HG02970 (cell line): Measurements from ENCODE around the gene LSM5.

Experiments
- ATAC-seq: cut with Tn5 transposase; IDR thresholded peaks from one replicate; pipeline ENCODE4 v1.9.1; 2021; ENCODE audit warnings: mild to moderate bottlenecking, moderate library complexity, moderate number of reproducible peaks; ENCODE audit not compliant: unreplicated experiment, low FRiP score

The LSM5 gene

GRCh38 chr7:32490127-32490796 is at the start of gene LSM5:
Gene LSM5, minus strand, starts transcription at chr7:32490380. Its CDS starts 15 bp downstream, at chr7:32490365.
- ATAC-seq, result peak; percentile 85

DNA sequence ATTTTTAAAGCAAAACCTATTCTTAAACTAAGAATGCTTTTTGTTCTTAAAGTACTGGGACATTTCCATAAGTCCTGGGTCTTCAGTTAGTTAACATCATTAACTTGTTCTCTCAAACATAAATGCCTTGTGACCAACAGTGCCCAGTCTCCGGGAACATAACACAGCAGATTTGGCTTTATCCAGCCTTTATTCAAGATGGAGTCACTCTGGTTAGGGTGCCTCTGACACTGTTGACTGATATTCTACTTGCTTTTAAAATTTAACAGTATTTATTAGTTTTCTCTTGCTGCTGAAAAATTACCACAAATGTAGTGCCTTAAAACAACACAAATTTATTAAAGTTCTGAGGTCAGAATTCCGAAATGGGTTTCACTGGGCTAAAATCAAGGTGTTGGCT is 49.2 kb upstream of the LSM5 start:
- ATAC-seq, result no peak

GRCh38 chr7:32537760-32538159 is 47.6 kb upstream of the LSM5 start:
- ATAC-seq, result no peak

DNA sequence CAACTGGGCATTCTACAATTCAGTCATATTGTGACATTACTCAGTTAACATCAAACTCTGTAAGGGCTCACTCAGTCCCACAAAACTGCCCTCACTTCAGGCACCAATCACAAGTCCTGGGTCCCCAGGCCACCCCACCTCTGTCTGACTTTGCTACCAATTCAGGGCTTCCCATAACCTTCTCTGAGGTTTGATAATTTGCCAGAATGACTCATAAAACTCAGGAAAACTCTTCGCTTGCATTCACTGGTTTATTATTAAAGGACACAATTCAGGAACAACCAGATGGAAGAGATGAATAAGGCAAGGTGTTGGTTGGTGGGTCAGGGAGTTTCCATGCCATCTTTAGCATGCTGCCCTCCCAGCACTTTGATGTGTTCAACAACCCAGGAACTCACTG is 46.4 kb upstream of the LSM5 start:
- no peak for ATAC-seq

GRCh38 chr7:32536016-32536415 is 45.8 kb upstream of the LSM5 start:
- ATAC-seq, result no peak

DNA sequence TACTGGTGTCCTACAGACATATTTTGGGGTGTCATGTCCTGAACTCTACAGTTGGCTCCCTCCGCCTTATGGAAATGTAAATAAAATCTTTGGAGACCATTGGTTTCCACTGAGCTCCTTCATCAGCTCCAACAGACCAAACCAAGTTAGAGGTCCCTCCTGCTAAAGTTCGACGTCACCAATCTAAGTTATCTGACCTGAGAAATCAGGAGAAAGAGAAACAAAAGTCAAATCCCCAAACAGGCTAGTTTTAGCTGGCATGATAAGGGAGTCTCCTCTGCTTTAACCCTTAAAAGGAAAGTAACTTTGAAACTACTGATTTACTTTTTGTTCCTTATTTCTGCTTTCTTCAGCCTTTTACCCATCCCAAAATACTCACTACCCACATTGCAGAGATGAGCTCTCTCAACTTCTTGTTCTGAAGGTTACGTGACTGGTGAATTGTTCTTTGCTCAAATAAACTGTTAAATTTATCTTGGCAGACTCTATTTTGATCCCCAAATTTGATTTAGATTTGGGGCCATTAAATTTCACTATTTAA is 45.1 kb upstream of the LSM5 start:
- no peak for ATAC-seq

- ATAC-seq, result no peak
Observed at GRCh38 chr7:32533276-32534029, 43.3 kb upstream of the LSM5 start.

GRCh38 chr7:32532716-32533115 is 42.5 kb upstream of the LSM5 start:
- no peak for ATAC-seq

GRCh38 chr7:32532086-32532485 is 41.9 kb upstream of the LSM5 start:
- no peak for ATAC-seq

DNA sequence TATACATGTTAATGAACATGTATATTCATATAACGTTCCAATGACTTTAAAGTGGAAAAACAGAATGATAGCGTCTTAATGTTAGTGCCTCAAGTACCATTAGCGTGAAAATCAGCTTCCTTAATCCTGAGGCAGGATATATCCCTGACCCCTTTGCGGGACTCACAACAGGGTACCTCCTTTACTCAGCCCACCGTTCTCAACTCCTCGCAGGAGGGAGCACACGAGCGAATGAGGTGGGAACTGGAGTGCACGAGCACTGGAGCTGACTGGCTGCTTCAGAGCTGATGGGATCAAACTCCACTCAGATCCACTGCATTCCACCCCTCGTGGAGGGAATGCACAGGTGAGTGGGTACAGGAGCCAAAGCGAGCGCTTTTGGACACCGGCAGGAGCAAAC is 41.2 kb upstream of the LSM5 start:
- ATAC-seq, result no peak

GRCh38 chr7:32525839-32526238 is 35.7 kb upstream of the LSM5 start:
- no peak for ATAC-seq

DNA sequence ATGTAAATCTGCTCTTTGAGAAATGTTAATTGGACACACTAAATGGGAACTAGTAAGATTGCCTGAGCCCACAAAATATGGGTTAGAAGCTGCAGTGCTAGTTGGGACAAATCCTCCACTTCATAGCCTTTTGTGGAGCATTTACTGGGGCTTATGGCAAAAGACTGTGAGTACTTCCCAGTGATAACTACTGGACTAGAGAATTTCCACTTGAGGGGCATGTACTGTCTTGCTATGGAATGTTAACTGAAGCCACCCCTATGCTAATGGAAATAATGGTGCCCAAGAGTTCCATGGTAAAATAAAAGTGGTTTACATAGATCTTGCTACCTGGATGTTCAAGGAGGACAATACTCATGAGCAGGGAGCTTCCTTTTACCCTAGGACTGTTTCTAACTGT is 34.5 kb upstream of the LSM5 start:
- ATAC-seq, result no peak

DNA sequence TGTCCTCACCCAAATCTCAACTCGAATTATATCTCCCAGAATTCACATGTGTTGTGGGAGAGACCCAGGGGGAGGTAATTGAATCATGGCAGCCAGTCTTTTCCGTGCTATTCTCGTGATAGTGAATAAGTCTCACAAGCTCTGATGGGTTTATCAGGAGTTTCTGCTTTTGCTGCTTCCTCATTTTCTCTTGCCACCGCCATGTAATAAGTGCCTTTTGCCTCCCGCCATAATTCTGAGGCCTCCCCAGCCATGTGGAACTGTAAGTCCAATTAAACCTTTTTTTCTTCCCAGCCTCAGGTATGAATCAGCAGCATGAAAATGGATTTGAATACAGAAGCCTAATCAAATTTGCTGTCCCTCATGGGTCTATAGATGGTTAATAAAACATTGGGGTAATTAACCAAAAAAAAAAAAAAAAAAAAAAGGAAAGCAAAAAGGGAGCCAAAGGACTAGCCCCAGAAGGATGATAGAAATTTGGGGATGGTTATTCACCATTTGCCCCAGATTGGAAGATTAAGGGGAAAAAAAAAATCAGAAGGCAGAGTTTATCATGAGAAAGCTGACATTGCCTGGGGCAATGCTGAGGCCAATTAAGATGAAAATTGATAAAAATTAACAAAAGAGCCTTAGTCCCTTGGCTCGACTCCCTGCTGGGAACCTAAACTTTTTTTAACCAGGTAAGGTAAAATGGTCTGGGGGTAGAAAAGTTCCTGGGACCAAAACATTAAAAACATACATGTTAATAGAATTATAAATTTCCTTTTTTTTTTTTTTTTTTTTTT is 32.8 kb upstream of the LSM5 start:
- no peak for ATAC-seq

GRCh38 chr7:32519763-32520162 is 29.6 kb upstream of the LSM5 start:
- no peak for ATAC-seq

DNA sequence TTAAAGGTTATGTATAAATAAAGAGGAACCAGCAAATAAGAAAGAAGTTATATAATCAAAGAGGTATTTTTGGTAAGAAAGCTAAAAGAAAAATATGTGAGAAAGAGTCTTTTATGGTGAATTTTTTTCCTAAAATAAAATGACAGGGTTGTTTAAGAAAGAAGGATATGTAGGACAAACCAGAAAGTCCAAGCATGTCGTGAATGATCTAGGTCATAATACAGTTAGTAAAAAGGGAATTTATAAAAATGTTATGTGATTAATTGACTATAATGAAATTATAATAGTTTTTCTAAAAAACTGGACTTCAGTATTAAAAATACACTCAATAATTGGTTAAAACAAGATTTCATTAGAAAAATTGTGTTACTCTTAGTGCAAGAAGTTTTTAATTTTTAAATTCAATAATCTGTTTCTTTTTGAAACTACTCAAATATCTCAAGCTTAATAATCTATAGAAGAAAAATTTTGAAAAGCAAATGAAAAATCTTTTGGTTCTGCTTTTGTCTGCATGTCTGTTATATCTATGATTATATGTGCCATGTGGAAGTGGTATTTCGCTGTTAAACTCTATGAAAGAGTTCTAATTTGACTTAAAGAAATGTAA is 28.5 kb upstream of the LSM5 start:
- ATAC-seq, result no peak

- ATAC-seq, result no peak
Observed at GRCh38 chr7:32516551-32517100, 26.4 kb upstream of the LSM5 start.

DNA sequence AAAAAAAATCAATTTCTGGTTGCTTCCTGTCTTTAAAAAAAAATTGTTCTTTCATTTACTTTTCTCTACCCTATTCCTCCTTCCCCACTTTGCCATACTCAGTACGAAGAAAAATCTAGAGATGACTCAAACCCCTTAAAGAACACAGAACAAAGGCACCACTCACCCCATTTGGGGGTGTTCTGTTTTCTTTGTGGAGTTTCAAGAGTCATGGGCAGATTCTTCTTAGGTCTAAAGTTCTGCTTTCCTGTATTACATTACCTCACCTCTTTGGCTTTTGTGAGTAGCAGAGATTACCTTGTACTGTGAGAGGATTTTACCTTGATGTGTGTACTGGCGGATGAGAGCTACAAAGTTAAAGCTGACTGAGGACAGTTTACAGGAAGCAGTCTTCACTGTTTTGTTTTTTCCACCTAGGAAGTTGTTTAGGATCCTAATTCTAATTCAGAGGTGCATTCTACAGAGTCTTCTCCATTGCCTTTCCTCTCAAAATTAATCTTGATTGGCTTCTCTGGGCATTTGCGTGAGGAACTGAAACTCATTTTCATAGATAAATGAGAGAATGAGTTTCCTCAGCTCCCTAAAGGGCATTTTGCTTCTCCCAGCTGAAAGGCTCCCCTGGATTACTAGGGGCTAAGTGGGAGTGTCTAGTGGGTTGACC is 25.8 kb upstream of the LSM5 start:
- ATAC-seq, result no peak

- no peak for ATAC-seq
Observed at GRCh38 chr7:32513210-32513609, 23.0 kb upstream of the LSM5 start.

GRCh38 chr7:32511791-32512190 is 21.6 kb upstream of the LSM5 start:
- no peak for ATAC-seq

GRCh38 chr7:32507414-32507813 is 17.2 kb upstream of the LSM5 start:
- no peak for ATAC-seq
